K562 (cell line): ENCODE data around the gene SP4. TPM values are rescaled to one million over a fixed set of nuclear protein-coding genes. Genes with fewer than 3 reads are reported as not detected.

Source experiments
- ATAC-seq: fragments of 200-7000 bp; cut with Tn5 transposase; 3 replicates; pipeline ENCODE4 v1.9.1; 2020; ENCODE audit warnings: moderate library complexity
- BruUV-seq: library from RNA; stranded (reverse); fragments of 400-500 nt; replicated peaks from 2 replicates; lab custom pipeline; 2021; lab: Mats Ljungman, UMichigan
- CTCF ChIA-PET: fragments of 300-600 bp; formaldehyde crosslinking; extraction: SDS; loops from one replicate; lab custom pipeline; 2021; ENCODE audit warnings: low intra/inter-chr PET ratio; lab: Yijun Ruan, JAX
- POLR2A ChIA-PET: fragments of 300-600, 350-650 bp; sonication (Branson Sonifier 250); formaldehyde crosslinking; extraction: SDS; loops from one replicate; lab custom pipeline; 2021; ENCODE audit warnings: antibody characterized with exemption, inconsistent platforms; lab: Yijun Ruan, JAX
- DNase-seq, 4 experiments: peaks; one replicate each; pipeline versions ENCODE4 v3.0.0 to v3.0.0-alpha.2; 2011 to 2018; ENCODE audit warnings: low spot score in 3 of 4, mixed read lengths in 3 of 4; ENCODE audit errors: extremely low read depth in 1 of 4
- FAIRE-seq: peaks from 2 replicates; lab custom pipeline; 2011; peaks lifted over from hg19 to GRCh38; lab: Jason Lieb, UNC
- H2AFZ ChIP-seq: 2 replicates; pipeline ENCODE4 v1.6.0; 2011; ENCODE audit warnings: low read depth, low read length, control low read depth, inconsistent platforms
- H3K27ac ChIP-seq: fragments of 200-600 bp; 3 replicates; pipeline ENCODE4 v1.8.0; 2011; ENCODE audit warnings: low read depth, mild to moderate bottlenecking, control low read depth, inconsistent platforms, low read length, moderate library complexity, mixed read lengths; ENCODE audit errors: extremely low read depth
- H3K27me3 ChIP-seq, 2 experiments: fragments of 300-600 bp in 1 of 2; 2 replicates in 1 of 2; 3 replicates in 1 of 2; pipeline versions ENCODE4 v1.6.0 to v1.8.0; 2011; ENCODE audit warnings: inconsistent platforms in 2 of 2, low read length in 2 of 2, mild to moderate bottlenecking in 1 of 2, mixed read lengths in 1 of 2, moderate library complexity in 1 of 2; ENCODE audit not compliant: control insufficient read depth in 2 of 2, insufficient read depth in 2 of 2
- H3K36me3 ChIP-seq: fragments of 300-600 bp; 3 replicates; pipeline ENCODE4 v1.8.0; 2011; ENCODE audit warnings: mild to moderate bottlenecking, low read length, inconsistent platforms; ENCODE audit not compliant: control insufficient read depth, insufficient read depth
- H3K4me1 ChIP-seq, 2 experiments: fragments of 200-600 bp in 1 of 2; replicated peaks in 1 of 2; 2 replicates in 1 of 2; 3 replicates in 1 of 2; pipeline versions ENCODE4 v1.5.1 to v1.8.0; 2011; ENCODE audit warnings: inconsistent platforms in 2 of 2, low read length in 2 of 2, mild to moderate bottlenecking in 1 of 2, mixed read lengths in 1 of 2, moderate library complexity in 1 of 2; ENCODE audit not compliant: control insufficient read depth in 2 of 2, insufficient read depth in 2 of 2
- H3K4me2 ChIP-seq: 2 replicates; pipeline ENCODE4 v1.6.1; 2011; ENCODE audit warnings: low read length, control low read depth, inconsistent platforms, mixed read lengths; ENCODE audit not compliant: insufficient read depth
- H3K4me3 ChIP-seq: fragments of 200-600 bp; sonication (generic), shearing (Covaris generic); 2 replicates; pipeline ENCODE4 v1.5.1; 2016; ENCODE audit warnings: control low read depth, inconsistent platforms
- H3K79me2 ChIP-seq: fragments of 200-600 bp; 3 replicates; pipeline ENCODE4 v1.8.0; 2011; ENCODE audit warnings: low read length, inconsistent platforms; ENCODE audit not compliant: control insufficient read depth, insufficient read depth
- H3K9ac ChIP-seq, 2 experiments: 2 replicates each; pipeline versions ENCODE4 v1.6.0 to v1.6.1; 2011; ENCODE audit warnings: low read depth in 2 of 2, low read length in 2 of 2, control low read depth in 1 of 2, inconsistent platforms in 1 of 2, mild to moderate bottlenecking in 1 of 2, mixed read lengths in 1 of 2; ENCODE audit not compliant: insufficient read depth in 1 of 2
- H3K9me1 ChIP-seq: one replicate; pipeline ENCODE4 v1.6.0; 2011; ENCODE audit warnings: inconsistent platforms, mild to moderate bottlenecking, low read length, moderate library complexity; ENCODE audit not compliant: control insufficient read depth, insufficient read depth
- H3K9me3 ChIP-seq: replicated peaks from 2 replicates; pipeline ENCODE4 v1.5.1; 2011; ENCODE audit warnings: low read depth, low read length, inconsistent platforms; ENCODE audit not compliant: control insufficient read depth, insufficient read depth
- H4K20me1 ChIP-seq: replicated peaks from 2 replicates; pipeline ENCODE4 v1.6.1; 2011; ENCODE audit warnings: low read length, inconsistent platforms, mixed read lengths; ENCODE audit not compliant: control insufficient read depth, insufficient read depth
- BHLHE40 ChIP-seq: IDR thresholded peaks from 2 replicates; pipeline ENCODE4 v1.6.1; 2011; ENCODE audit warnings: low read length, improper control_type of control experiment
- PHTF2 ChIP-seq: fragments of 250-450 bp; sonication (Bioruptor Pico); IDR thresholded peaks from 2 replicates; pipeline ENCODE4 v1.5.0; 2021; ENCODE audit warnings: mild to moderate bottlenecking
- ZNF785 ChIP-seq: fragments of 250-450 bp; sonication (Bioruptor Pico); IDR thresholded peaks from 2 replicates; pipeline ENCODE4 v1.4.0; 2020; ENCODE audit warnings: mild to moderate bottlenecking
- WGBS: fragments of 100-300 bp; shearing (Covaris generic); methylation state at CpG from one replicate; pipeline ENCODE4 v1.1.6; 2016; ENCODE audit warnings: low coverage, mixed read lengths; ENCODE audit not compliant: insufficient coverage; ENCODE audit errors: missing lambda C conversion rate; 5-methylcytosine and 5-hydroxymethylcytosine counted together
- in situ Hi-C: fragments of 300-500 bp; cut with MboI; formaldehyde crosslinking; loops from 4 replicates; pipeline ENCODE4 v1.15.0; 2018; ENCODE audit warnings: inconsistent platforms, mixed read lengths
- intact Hi-C: fragments of 100-400 bp; cut with micrococcal nuclease; formaldehyde crosslinking; loops from 2 replicates; pipeline ENCODE4 v1.14.2; 2022
- polyA plus RNA-seq, 8 experiments: library from polyadenylated mRNA; depleted of rRNA in 4 of 8; stranded (reverse) in 5 of 8; unstranded in 3 of 8; fragments of >200 nt; fragmentation: Nextera tagmentation in 2 of 8; fragmentation: Illumina TruSeq in 1 of 8; extraction: Ambion mirVana in 2 of 8; extraction: Trizol in 1 of 8; gene quantifications; 2 replicates each; pipeline versions ENCODE4 v1.2.1 to v1.2.3, GENCODE V29; 2011 to 2014; ENCODE audit warnings: inconsistent platforms in 1 of 8, missing spikeins in 1 of 8
- total RNA-seq, 7 experiments: library from RNA; depleted of rRNA in 6 of 7; stranded (reverse); fragments of >200 nt in 6 of 7; fragmentation: Illumina TruSeq in 2 of 7; extraction: Trizol in 2 of 7; gene quantifications; 2 replicates each; pipeline versions ENCODE4 v1.2.1 to v1.2.3, GENCODE V29; 2011 to 2021; ENCODE audit warnings: low replicate concordance in 1 of 7
- TF ChIP-seq, protein P1 (sequence below): fragments of 450-650 bp; IDR thresholded peaks from 2 replicates; pipeline ENCODE4 v1.6.1; 2018; ENCODE audit not compliant: partially characterized antibody

SP4 gene
- total and polyA plus RNA-seq, 9 of the 15 experiments (the other 6 are each of a cell fraction or from before 2014, with no cell fraction given), result 2.4 to 9.4 (median 4.5) TPM

GRCh38 chr7:21450941-21451340 is 23.1 kb downstream of the SP4 start:
- H3K27me3 ChIP-seq, result no peaks in the 10 kb centered on the region
- H3K9me3 ChIP-seq, result no peaks in the 10 kb centered on the region
- H3K4me3 ChIP-seq, result no peak overlapping the region
- no peak overlapping the region for H3K4me2 ChIP-seq
- peaks cover 0 to 4% of the 10 kb centered on the region in 2 experiments; a peak in 1 of 5 replicates for H3K4me1 ChIP-seq
- in situ Hi-C loops (no loop called here), intact Hi-C loops (no loop called here)
- ATAC-seq (peak; percentile 46), DNase-seq (no peak), FAIRE-seq (peak; percentile 42)
- H3K36me3 ChIP-seq, result no peaks in the 10 kb centered on the region
- no peaks in the 10 kb centered on the region for H3K79me2 ChIP-seq
- CTCF ChIA-PET, result no interaction called here
- no peak overlapping the region for H3K27ac ChIP-seq
- no peaks in the 10 kb centered on the region for H3K9me1 ChIP-seq
- POLR2A ChIA-PET, result no interaction called here
- H4K20me1 ChIP-seq, result no peaks in the 10 kb centered on the region
- no TSS peak for BruUV-seq
- no peak overlapping the region for H2AFZ ChIP-seq
- H3K9ac ChIP-seq, result no peak overlapping the region
- peak; percentile 56 for TF ChIP-seq BHLHE40
- no peak for TF ChIP-seq PHTF2
- no peak for TF ChIP-seq ZNF785
- TF ChIP-seq, protein P1, sequence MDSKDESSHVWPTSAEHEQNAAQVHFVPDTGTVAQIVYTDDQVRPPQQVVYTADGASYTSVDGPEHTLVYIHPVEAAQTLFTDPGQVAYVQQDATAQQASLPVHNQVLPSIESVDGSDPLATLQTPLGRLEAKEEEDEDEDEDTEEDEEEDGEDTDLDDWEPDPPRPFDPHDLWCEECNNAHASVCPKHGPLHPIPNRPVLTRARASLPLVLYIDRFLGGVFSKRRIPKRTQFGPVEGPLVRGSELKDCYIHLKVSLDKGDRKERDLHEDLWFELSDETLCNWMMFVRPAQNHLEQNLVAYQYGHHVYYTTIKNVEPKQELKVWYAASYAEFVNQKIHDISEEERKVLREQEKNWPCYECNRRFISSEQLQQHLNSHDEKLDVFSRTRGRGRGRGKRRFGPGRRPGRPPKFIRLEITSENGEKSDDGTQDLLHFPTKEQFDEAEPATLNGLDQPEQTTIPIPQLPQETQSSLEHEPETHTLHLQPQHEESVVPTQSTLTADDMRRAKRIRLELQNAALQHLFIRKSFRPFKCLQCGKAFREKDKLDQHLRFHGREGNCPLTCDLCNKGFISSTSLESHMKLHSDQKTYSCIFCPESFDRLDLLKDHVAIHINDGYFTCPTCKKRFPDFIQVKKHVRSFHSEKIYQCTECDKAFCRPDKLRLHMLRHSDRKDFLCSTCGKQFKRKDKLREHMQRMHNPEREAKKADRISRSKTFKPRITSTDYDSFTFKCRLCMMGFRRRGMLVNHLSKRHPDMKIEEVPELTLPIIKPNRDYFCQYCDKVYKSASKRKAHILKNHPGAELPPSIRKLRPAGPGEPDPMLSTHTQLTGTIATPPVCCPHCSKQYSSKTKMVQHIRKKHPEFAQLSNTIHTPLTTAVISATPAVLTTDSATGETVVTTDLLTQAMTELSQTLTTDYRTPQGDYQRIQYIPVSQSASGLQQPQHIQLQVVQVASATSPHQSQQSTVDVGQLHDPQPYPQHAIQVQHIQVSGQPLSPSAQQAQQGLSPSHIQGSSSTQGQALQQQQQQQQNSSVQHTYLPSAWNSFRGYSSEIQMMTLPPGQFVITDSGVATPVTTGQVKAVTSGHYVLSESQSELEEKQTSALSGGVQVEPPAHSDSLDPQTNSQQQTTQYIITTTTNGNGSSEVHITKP, result peak; percentile 67
- WGBS, result 14% methylated on average over 5 of the region's 5 CpGs
